ENCODE data around the gene SSH2.

SSH2 gene

DNA sequence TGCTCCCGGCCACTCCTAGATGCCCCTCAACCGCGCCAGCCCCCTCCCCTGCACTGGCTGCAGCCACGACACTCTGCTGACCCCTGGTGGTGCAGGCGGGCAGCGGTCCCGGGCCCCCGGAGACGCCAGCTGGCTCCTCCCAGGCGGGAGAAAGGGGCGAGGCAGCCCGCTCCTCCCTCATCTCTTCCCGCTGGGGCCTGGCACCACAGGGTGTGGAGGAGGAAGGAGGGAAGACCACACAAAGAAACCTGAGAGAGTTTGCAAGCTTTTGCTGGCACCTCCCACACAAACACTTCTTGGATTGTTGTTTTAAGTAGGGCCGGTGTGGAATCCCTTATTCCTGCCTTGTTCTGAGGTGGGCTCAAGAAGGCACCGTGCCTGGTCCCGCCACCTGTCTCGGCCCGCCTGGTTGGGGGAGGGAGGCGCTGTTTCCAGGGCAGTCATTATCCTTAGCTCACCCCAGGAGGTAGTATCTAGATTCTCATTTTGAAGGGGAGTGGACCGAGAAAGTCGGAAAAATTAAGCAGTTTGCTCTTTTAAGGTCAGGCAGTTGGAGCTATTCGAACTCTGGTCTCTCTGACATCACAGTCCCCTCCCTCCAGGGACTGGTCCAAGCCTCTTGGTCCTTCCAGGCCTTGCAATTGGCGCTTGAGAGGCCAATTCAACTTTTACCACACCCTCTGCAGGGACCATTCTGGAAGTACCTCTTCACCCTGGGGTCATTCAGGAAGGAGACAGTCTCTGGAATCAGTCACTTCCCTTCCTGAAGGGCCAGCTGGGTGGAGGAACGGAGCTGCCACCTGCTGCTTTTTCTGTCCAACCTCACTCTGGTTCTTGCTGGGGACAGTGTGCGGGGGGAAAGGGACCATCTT is 338.1 kb downstream of the SSH2 start (continued):
- TF ChIP-seq ZNF529 (tag by site-specific recombination; IDR thresholded peaks at IDR 0.05; ENCODE audit: insufficient replicate concordance) (no peak), ZIC2 (tag by site-specific recombination; IDR thresholded peaks at IDR 0.05) (peak; percentile 86), ZNF837 (tag by site-specific recombination; IDR thresholded peaks at IDR 0.05) (no peak), KLF16 (tag by site-specific recombination; IDR thresholded peaks at IDR 0.05) (peak; percentile 86), ZNF521 (tag by site-specific recombination; IDR thresholded peaks at IDR 0.05) (no peak), ZEB2 (tag by site-specific recombination; IDR thresholded peaks at IDR 0.05) (peak; percentile 82), EGR2 (tag by site-specific recombination; IDR thresholded peaks at IDR 0.05; ENCODE audit: low read depth) (peak; percentile 91), ZNF623 (tag by site-specific recombination; IDR thresholded peaks at IDR 0.05) (no peak), TRIM28 (IDR thresholded peaks at IDR 0.05; ENCODE audit: borderline replicate concordance, low read length) (no peak), ZNF621 (tag by site-specific recombination; IDR thresholded peaks at IDR 0.05) (no peak), GLIS2 (tag by site-specific recombination; IDR thresholded peaks at IDR 0.05) (peak; percentile 92), ZNF768 (tag by site-specific recombination; IDR thresholded peaks at IDR 0.05) (no peak), ZNF138 (tag by site-specific recombination; IDR thresholded peaks at IDR 0.05; ENCODE audit: borderline replicate concordance) (no peak), ZNF157 (tag by site-specific recombination; IDR thresholded peaks at IDR 0.05) (0 out of 2 replicates have a peak, but pooled peaks have one; percentile 6), GLI4 (tag by site-specific recombination; IDR thresholded peaks at IDR 0.05) (no peak)
- TF ChIP-seq, protein P1, sequence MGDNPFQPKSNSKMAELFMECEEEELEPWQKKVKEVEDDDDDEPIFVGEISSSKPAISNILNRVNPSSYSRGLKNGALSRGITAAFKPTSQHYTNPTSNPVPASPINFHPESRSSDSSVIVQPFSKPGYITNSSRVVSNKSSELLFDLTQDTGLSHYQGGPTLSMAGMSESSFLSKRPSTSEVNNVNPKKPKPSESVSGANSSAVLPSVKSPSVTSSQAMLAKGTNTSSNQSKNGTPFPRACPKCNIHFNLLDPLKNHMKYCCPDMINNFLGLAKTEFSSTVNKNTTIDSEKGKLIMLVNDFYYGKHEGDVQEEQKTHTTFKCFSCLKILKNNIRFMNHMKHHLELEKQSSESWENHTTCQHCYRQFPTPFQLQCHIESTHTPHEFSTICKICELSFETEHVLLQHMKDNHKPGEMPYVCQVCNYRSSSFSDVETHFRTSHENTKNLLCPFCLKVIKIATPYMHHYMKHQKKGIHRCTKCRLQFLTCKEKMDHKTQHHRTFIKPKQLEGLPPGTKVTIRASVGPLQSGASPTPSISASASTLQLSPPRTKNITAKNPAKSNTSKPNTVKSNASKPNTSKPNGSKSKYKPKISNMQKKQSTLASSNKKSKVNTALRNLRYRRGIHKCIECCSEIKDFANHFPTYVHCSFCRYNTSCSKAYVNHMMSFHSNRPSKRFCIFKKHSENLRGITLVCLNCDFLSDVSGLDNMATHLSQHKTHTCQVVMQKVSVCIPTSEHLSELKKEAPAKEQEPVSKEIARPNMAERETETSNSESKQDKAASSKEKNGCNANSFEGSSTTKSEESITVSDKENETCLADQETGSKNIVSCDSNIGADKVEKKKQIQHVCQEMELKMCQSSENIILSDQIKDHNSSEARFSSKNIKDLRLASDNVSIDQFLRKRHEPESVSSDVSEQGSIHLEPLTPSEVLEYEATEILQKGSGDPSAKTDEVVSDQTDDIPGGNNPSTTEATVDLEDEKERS (tag by site-specific recombination; IDR thresholded peaks at IDR 0.05) = no peak
- TF ChIP-seq, protein P2, sequence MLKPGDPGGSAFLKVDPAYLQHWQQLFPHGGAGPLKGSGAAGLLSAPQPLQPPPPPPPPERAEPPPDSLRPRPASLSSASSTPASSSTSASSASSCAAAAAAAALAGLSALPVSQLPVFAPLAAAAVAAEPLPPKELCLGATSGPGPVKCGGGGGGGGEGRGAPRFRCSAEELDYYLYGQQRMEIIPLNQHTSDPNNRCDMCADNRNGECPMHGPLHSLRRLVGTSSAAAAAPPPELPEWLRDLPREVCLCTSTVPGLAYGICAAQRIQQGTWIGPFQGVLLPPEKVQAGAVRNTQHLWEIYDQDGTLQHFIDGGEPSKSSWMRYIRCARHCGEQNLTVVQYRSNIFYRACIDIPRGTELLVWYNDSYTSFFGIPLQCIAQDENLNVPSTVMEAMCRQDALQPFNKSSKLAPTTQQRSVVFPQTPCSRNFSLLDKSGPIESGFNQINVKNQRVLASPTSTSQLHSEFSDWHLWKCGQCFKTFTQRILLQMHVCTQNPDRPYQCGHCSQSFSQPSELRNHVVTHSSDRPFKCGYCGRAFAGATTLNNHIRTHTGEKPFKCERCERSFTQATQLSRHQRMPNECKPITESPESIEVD (tag by site-specific recombination; IDR thresholded peaks at IDR 0.05) = peak; percentile 49; the same call in 1 of the 2 replicates
- TF ChIP-seq, protein P3, sequence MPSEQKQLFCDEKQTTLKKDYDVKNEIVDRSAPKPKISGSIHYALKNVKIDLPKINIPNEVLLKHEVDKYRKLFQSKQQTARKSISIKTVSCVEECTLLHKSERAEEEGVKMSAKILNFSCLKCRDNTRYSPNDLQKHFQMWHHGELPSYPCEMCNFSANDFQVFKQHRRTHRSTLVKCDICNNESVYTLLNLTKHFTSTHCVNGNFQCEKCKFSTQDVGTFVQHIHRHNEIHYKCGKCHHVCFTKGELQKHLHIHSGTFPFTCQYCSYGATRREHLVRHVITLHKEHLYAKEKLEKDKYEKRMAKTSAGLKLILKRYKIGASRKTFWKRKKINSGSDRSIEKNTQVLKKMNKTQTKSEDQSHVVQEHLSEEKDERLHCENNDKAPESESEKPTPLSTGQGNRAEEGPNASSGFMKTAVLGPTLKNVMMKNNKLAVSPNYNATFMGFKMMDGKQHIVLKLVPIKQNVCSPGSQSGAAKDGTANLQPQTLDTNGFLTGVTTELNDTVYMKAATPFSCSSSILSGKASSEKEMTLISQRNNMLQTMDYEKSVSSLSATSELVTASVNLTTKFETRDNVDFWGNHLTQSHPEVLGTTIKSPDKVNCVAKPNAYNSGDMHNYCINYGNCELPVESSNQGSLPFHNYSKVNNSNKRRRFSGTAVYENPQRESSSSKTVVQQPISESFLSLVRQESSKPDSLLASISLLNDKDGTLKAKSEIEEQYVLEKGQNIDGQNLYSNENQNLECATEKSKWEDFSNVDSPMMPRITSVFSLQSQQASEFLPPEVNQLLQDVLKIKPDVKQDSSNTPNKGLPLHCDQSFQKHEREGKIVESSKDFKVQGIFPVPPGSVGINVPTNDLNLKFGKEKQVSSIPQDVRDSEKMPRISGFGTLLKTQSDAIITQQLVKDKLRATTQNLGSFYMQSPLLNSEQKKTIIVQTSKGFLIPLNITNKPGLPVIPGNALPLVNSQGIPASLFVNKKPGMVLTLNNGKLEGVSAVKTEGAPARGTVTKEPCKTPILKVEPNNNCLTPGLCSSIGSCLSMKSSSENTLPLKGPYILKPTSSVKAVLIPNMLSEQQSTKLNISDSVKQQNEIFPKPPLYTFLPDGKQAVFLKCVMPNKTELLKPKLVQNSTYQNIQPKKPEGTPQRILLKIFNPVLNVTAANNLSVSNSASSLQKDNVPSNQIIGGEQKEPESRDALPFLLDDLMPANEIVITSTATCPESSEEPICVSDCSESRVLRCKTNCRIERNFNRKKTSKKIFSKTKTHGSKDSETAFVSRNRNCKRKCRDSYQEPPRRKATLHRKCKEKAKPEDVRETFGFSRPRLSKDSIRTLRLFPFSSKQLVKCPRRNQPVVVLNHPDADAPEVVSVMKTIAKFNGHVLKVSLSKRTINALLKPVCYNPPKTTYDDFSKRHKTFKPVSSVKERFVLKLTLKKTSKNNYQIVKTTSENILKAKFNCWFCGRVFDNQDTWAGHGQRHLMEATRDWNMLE (tag by site-specific recombination; conservative IDR thresholded peaks at IDR 0.05; ENCODE audit: low read depth) = 0 out of 2 replicates have a peak, but pooled peaks have one; percentile 17
- TF ChIP-seq, protein P4, sequence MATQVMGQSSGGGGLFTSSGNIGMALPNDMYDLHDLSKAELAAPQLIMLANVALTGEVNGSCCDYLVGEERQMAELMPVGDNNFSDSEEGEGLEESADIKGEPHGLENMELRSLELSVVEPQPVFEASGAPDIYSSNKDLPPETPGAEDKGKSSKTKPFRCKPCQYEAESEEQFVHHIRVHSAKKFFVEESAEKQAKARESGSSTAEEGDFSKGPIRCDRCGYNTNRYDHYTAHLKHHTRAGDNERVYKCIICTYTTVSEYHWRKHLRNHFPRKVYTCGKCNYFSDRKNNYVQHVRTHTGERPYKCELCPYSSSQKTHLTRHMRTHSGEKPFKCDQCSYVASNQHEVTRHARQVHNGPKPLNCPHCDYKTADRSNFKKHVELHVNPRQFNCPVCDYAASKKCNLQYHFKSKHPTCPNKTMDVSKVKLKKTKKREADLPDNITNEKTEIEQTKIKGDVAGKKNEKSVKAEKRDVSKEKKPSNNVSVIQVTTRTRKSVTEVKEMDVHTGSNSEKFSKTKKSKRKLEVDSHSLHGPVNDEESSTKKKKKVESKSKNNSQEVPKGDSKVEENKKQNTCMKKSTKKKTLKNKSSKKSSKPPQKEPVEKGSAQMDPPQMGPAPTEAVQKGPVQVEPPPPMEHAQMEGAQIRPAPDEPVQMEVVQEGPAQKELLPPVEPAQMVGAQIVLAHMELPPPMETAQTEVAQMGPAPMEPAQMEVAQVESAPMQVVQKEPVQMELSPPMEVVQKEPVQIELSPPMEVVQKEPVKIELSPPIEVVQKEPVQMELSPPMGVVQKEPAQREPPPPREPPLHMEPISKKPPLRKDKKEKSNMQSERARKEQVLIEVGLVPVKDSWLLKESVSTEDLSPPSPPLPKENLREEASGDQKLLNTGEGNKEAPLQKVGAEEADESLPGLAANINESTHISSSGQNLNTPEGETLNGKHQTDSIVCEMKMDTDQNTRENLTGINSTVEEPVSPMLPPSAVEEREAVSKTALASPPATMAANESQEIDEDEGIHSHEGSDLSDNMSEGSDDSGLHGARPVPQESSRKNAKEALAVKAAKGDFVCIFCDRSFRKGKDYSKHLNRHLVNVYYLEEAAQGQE (tag by site-specific recombination; IDR thresholded peaks at IDR 0.05) = no peak
- TF ChIP-seq, protein P5, sequence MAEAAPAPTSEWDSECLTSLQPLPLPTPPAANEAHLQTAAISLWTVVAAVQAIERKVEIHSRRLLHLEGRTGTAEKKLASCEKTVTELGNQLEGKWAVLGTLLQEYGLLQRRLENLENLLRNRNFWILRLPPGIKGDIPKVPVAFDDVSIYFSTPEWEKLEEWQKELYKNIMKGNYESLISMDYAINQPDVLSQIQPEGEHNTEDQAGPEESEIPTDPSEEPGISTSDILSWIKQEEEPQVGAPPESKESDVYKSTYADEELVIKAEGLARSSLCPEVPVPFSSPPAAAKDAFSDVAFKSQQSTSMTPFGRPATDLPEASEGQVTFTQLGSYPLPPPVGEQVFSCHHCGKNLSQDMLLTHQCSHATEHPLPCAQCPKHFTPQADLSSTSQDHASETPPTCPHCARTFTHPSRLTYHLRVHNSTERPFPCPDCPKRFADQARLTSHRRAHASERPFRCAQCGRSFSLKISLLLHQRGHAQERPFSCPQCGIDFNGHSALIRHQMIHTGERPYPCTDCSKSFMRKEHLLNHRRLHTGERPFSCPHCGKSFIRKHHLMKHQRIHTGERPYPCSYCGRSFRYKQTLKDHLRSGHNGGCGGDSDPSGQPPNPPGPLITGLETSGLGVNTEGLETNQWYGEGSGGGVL (tag by site-specific recombination; IDR thresholded peaks at IDR 0.05) = peak; percentile 83
- TF ChIP-seq, protein P6, sequence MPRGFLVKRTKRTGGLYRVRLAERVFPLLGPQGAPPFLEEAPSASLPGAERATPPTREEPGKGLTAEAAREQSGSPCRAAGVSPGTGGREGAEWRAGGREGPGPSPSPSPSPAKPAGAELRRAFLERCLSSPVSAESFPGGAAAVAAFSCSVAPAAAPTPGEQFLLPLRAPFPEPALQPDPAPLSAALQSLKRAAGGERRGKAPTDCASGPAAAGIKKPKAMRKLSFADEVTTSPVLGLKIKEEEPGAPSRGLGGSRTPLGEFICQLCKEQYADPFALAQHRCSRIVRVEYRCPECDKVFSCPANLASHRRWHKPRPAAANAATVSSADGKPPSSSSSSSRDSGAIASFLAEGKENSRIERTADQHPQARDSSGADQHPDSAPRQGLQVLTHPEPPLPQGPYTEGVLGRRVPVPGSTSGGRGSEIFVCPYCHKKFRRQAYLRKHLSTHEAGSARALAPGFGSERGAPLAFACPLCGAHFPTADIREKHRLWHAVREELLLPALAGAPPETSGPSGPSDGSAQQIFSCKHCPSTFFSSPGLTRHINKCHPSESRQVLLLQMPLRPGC (tag by site-specific recombination; IDR thresholded peaks at IDR 0.05) = peak; percentile 65; the same call in 1 of the 2 replicates

All from HEK293 (cell line).